Activated T-cell treated with anti-CD3 and anti-CD28 coated beads, Interleukin-2, amount 50 U/mL, for 72 hours (primary cell): ENCODE measurements around the gene UGT1A8. TPM values are rescaled to one million over a fixed set of nuclear protein-coding genes. Genes with fewer than 3 reads are reported as not detected.
A peak's percentile ranks its signal among the peaks of the same experiment; 100 is the strongest.
"Not testable (repeated sequence)": the region's sequence is repeated elsewhere in the genome, so short reads cannot be mapped to it uniquely, and the experiment has no call there.

ENCODE experiments used
- ATAC-seq, 2 donors: fragments of 150-1000 bp; cut with Tn5 transposase; replicated peaks in 1 of 2; 2 replicates each; pipeline ENCODE4 v1.10.0; 2021; ENCODE audit warnings: moderate library complexity in 2 of 2, mild to moderate bottlenecking in 1 of 2
- DNase-seq, 2 donors: peaks; one replicate each; pipeline ENCODE4 v3.0.0; 2021 to 2022; ENCODE audit warnings: mixed read lengths in 1 of 2
- H3K27ac Mint-ChIP-seq: one replicate; pipeline ENCODE4 v1.8.0; 2022; ENCODE audit warnings: mild to moderate bottlenecking, moderate library complexity, mixed read lengths
- H3K27me3 Mint-ChIP-seq: one replicate; pipeline ENCODE4 v1.8.0; 2022; ENCODE audit warnings: low read depth, mixed read lengths
- H3K36me3 Mint-ChIP-seq, 2 donors: one replicate each; pipeline ENCODE4 v1.8.0; 2022; ENCODE audit warnings: mixed read lengths in 2 of 2, mild to moderate bottlenecking in 1 of 2; ENCODE audit not compliant: insufficient read depth in 2 of 2
- H3K4me1 Mint-ChIP-seq: one replicate; pipeline ENCODE4 v1.8.0; 2022; ENCODE audit warnings: low read depth, mixed read lengths
- H3K4me3 Mint-ChIP-seq, 2 donors: one replicate each; pipeline ENCODE4 v1.8.0; 2022; ENCODE audit warnings: mild to moderate bottlenecking in 2 of 2, mixed read lengths in 2 of 2, moderate library complexity in 2 of 2
- H3K9me3 Mint-ChIP-seq, 2 donors: one replicate each; pipeline ENCODE4 v1.8.0; 2022; ENCODE audit warnings: mixed read lengths in 2 of 2
- total RNA-seq, 2 donors: library from RNA; stranded (reverse); gene quantifications; one replicate each; pipeline ENCODE4 v1.2.3, GENCODE V29; 2022

The UGT1A8 gene
- total RNA-seq, 2 donors from 2014 or later, result not detected

DNA sequence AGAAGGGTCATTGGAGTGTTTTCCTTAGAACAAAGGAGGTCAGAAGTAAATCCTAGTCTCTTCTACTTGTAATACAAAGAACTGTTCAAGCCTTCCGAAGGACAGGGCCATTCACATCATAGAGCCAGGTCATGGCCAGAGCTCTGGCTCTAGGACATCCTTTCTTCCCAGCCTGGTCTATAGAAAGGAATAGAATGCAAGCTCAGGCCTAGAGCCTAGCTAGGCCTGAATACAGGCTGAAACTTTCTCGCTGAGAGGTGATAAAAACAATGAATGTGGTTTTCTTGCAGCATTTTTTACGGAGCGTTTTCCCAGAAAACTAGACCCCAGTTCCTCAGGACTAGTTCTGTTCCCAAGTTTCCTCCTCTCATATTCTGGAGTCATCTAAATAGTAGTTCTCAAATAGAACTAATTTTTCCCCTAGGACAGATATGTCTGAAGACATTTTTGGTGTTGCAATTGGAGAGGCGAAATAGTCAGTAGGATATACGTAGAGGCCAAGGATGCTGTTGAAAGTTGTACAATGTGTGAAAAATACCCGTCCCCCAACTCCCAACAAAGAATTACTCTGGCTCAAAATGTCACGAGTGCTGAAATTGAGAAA lies 82.1 kb downstream of the UGT1A8 start:
- no peaks in the 10 kb centered on the region for H3K9me3 Mint-ChIP-seq

DNA sequence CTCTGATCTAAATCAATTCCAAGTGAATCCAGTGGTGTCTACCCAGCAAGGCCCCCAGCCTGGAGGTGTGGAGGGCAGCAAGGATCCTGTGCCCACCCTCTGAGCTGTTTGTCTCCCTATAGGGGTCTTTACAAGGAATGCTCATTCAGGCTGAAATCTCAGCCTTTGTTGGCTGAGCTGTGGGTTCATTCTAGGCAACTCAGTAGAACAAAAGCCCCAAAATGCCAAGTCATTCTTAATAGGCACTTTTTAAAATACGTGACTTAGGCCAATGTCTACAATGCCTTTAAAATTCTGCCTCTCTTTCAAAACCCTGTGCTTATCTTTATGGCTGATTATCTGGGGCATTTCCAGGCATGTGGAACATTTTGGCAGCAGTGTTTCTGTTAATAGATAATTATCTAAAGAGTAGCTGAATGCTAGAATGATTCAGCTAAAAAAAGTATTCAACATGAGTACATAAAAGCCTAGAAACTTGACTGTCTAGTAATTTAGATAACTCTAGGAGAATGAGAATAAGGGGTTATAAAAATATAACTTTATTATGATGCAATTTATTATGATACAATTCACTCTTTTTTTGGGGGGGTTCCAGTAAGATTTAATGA lies 82.7 kb downstream of the UGT1A8 start:
- Mint-ChIP-seq H3K4me3 (no peak overlapping the region), H3K36me3 (no peaks in the 10 kb centered on the region), H3K4me1 (no peaks in the 10 kb centered on the region), H3K9me3 (no peaks in the 10 kb centered on the region), H3K27ac (no peak overlapping the region), H3K27me3 (no peaks in the 10 kb centered on the region)
- no peak for ATAC-seq
- no peak for DNase-seq

More for the DNA sequence above, 82.1 kb downstream of the UGT1A8 start:
- ATAC-seq, result no peak
- H3K36me3 Mint-ChIP-seq, result no peaks in the 10 kb centered on the region
- DNase-seq, result no peak
- H3K27me3 Mint-ChIP-seq, result no peaks in the 10 kb centered on the region
- H3K4me3 Mint-ChIP-seq, result no peak overlapping the region
- no peak overlapping the region for H3K27ac Mint-ChIP-seq
- no peaks in the 10 kb centered on the region for H3K4me1 Mint-ChIP-seq

DNA sequence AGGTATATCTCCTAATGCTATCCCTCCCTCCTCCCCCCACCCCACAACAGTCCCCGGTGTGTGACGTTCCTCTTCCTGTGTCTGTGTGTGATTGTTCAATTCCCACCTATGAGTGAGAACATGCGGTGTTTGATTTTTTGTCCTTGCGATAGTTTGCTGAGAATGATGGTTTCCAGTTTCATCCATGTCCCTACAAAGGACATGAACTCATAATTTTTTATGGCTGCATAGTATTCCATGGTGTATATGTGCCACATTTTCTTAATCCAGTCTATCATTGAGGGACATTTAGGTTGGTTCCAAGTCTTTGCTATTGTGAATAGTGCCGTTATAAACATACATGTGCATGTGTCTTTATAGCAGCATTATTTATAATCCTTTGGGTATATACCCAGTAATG lies 83.4 kb downstream of the UGT1A8 start:
- not testable (repeated sequence) for H3K36me3 Mint-ChIP-seq, H3K4me1 Mint-ChIP-seq, DNase-seq, H3K9me3 Mint-ChIP-seq, H3K27me3 Mint-ChIP-seq, H3K4me3 Mint-ChIP-seq, ATAC-seq, H3K27ac Mint-ChIP-seq

DNA sequence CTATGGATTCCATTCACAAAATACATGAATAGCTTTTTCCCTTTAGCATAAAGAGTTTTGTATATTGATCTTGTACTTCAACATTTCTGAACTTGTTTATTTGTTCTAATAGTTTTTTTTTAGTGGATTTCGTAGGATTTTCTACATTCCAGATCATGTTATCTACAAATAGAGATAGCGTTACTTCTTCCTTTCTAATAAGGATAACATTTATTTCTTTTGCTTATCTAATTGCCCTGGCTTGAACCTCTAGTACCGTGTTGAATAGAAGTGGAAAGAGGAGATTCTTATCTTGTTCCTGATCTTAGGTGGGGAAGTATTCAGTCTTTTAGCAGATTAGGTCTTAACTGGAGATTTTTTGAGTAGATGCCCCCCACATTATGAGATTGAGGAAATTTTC lies 84.8 kb downstream of the UGT1A8 start:
- Mint-ChIP-seq H3K27ac (no peak overlapping the region), H3K27me3 (no peaks in the 10 kb centered on the region), H3K4me3 (no peak overlapping the region), H3K4me1 (no peaks in the 10 kb centered on the region), H3K36me3 (no peaks in the 10 kb centered on the region), H3K9me3 (no peaks in the 10 kb centered on the region)
- DNase-seq (no peak), ATAC-seq (no peak)

GRCh38 chr2:233705911-233706506 lies 88.6 kb downstream of the UGT1A8 start:
- Mint-ChIP-seq H3K4me1 (no peaks in the 10 kb centered on the region), H3K27ac (no peak overlapping the region), H3K9me3 (no peaks in the 10 kb centered on the region), H3K4me3 (no peak overlapping the region), H3K36me3 (no peaks in the 10 kb centered on the region), H3K27me3 (no peaks in the 10 kb centered on the region)
- no peak for ATAC-seq
- DNase-seq, result no peak

- no peaks in the 10 kb centered on the region for H3K4me1 Mint-ChIP-seq
- no peak overlapping the region for H3K27ac Mint-ChIP-seq
- H3K27me3 Mint-ChIP-seq, result peaks cover 7% of the 10 kb centered on the region
- H3K36me3 Mint-ChIP-seq, result no peaks in the 10 kb centered on the region
- H3K9me3 Mint-ChIP-seq, result no peaks in the 10 kb centered on the region
- no peak overlapping the region for H3K4me3 Mint-ChIP-seq
- ATAC-seq, result no peak
- no peak for DNase-seq
These were observed 89.3 kb downstream of the UGT1A8 start for GRCh38 chr2:233706720-233707119.

- no peak for ATAC-seq
- no peak for DNase-seq
- Mint-ChIP-seq H3K9me3 (no peaks in the 10 kb centered on the region), H3K27me3 (peaks cover 16% of the 10 kb centered on the region), H3K36me3 (no peaks in the 10 kb centered on the region), H3K4me1 (no peaks in the 10 kb centered on the region), H3K4me3 (no peak overlapping the region), H3K27ac (no peak overlapping the region)
These were observed 90.7 kb downstream of the UGT1A8 start for GRCh38 chr2:233707940-233708644.

GRCh38 chr2:233708942-233709341 lies 91.5 kb downstream of the UGT1A8 start:
- Mint-ChIP-seq H3K27me3 (peaks cover 16% of the 10 kb centered on the region), H3K9me3 (no peaks in the 10 kb centered on the region), H3K36me3 (no peaks in the 10 kb centered on the region), H3K4me3 (no peak overlapping the region), H3K27ac (no peak overlapping the region), H3K4me1 (peaks cover 8% of the 10 kb centered on the region)
- ATAC-seq, result no peak
- no peak for DNase-seq

GRCh38 chr2:233711312-233712008 lies 94.0 kb downstream of the UGT1A8 start:
- Mint-ChIP-seq H3K27me3 (peaks cover 24% of the 10 kb centered on the region), H3K27ac (no peak overlapping the region), H3K4me1 (peaks cover 10% of the 10 kb centered on the region), H3K4me3 (no peak overlapping the region), H3K9me3 (no peaks in the 10 kb centered on the region), H3K36me3 (no peaks in the 10 kb centered on the region)
- peak; percentile 74 for DNase-seq
- ATAC-seq, result peak; percentile 62 to 65

GRCh38 chr2:233712611-233713261 lies 95.3 kb downstream of the UGT1A8 start, which contains the start of gene UGT1A5:
UGT1A5 (plus strand) TSS chr2:233712907; CDS start chr2:233712992, 85 bp downstream.
- peaks cover 32% of the 10 kb centered on the region for H3K27me3 Mint-ChIP-seq
- no peak for ATAC-seq
- no peak within 1 kb of the TSS for H3K27ac Mint-ChIP-seq

GRCh38 chr2:233713262-233713615 lies 95.8 kb downstream of the UGT1A8 start:
- Mint-ChIP-seq H3K9me3 (no peaks in the 10 kb centered on the region), H3K27ac (no peak overlapping the region), H3K27me3 (peaks cover 37% of the 10 kb centered on the region), H3K4me3 (no peak overlapping the region), H3K36me3 (no peaks in the 10 kb centered on the region), H3K4me1 (peaks cover 10% of the 10 kb centered on the region)
- DNase-seq, result no peak
- no peak for ATAC-seq

More at GRCh38 chr2:233712611-233713261, 95.3 kb downstream of the UGT1A8 start, which contains the start of gene UGT1A5:
- H3K4me1 Mint-ChIP-seq, result peaks cover 10% of the 10 kb centered on the region
- H3K36me3 Mint-ChIP-seq, result no peaks in the 10 kb centered on the region
- no peak within 1 kb of the TSS for H3K4me3 Mint-ChIP-seq
- no peak for DNase-seq
- H3K9me3 Mint-ChIP-seq, result no peaks in the 10 kb centered on the region

- ATAC-seq, result peak in 1 of 2 donors; percentile 32
- peaks cover 44% of the 10 kb centered on the region for H3K27me3 Mint-ChIP-seq
These were observed 96.7 kb downstream of the UGT1A8 start for GRCh38 chr2:233714121-233714520.

More at GRCh38 chr2:233714121-233714520, 96.7 kb downstream of the UGT1A8 start:
- H3K27ac Mint-ChIP-seq, result no peak overlapping the region
- H3K36me3 Mint-ChIP-seq, result no peaks in the 10 kb centered on the region
- DNase-seq, result no peak
- no peaks in the 10 kb centered on the region for H3K9me3 Mint-ChIP-seq
- no peak overlapping the region for H3K4me3 Mint-ChIP-seq
- peaks cover 10% of the 10 kb centered on the region for H3K4me1 Mint-ChIP-seq
